ENCODE data around the gene ZNF786. TPM values are rescaled to one million over a fixed set of nuclear protein-coding genes. Genes with fewer than 3 reads are reported as not detected.
"Not testable (repeated sequence)": the region's sequence is repeated elsewhere in the genome, so short reads cannot be mapped to it uniquely, and the experiment has no call there.

Gene ZNF786
- total RNA-seq, 4 donors from 2014 or later, result 1.9 to 6.1 (median 2.7) TPM

- TF ChIP-seq, protein P1, sequence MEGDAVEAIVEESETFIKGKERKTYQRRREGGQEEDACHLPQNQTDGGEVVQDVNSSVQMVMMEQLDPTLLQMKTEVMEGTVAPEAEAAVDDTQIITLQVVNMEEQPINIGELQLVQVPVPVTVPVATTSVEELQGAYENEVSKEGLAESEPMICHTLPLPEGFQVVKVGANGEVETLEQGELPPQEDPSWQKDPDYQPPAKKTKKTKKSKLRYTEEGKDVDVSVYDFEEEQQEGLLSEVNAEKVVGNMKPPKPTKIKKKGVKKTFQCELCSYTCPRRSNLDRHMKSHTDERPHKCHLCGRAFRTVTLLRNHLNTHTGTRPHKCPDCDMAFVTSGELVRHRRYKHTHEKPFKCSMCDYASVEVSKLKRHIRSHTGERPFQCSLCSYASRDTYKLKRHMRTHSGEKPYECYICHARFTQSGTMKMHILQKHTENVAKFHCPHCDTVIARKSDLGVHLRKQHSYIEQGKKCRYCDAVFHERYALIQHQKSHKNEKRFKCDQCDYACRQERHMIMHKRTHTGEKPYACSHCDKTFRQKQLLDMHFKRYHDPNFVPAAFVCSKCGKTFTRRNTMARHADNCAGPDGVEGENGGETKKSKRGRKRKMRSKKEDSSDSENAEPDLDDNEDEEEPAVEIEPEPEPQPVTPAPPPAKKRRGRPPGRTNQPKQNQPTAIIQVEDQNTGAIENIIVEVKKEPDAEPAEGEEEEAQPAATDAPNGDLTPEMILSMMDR (IDR thresholded peaks at IDR 0.05 in 4 of 5, conservative IDR thresholded peaks at IDR 0.05 in 1 of 5), result no peak
- TF ChIP-seq POLR2A (IDR thresholded peaks at IDR 0.05), result no peak
- Histone ChIP-seq H3K27ac (no peak overlapping the region), H3K9me3 (no peaks in the 10 kb centered on the region), H3K36me3 (no peaks in the 10 kb centered on the region), H3K4me3 (no peak overlapping the region), H3K27me3 (no peaks in the 10 kb centered on the region), H3K4me1 (no peaks in the 10 kb centered on the region)
- intact Hi-C loops (cut with DNase I; ENCODE audit: low total_unique reads) (no loop called here), in situ Hi-C loops (cut with MboI; ENCODE audit: low sequenced_read_pairs in 4 of 4) (no loop called here)
- DNase-seq (no peak), ATAC-seq (no peak)
These were observed 46.6 kb downstream of the ZNF786 start for GRCh38 chr7:149043936-149044335.

DNA sequence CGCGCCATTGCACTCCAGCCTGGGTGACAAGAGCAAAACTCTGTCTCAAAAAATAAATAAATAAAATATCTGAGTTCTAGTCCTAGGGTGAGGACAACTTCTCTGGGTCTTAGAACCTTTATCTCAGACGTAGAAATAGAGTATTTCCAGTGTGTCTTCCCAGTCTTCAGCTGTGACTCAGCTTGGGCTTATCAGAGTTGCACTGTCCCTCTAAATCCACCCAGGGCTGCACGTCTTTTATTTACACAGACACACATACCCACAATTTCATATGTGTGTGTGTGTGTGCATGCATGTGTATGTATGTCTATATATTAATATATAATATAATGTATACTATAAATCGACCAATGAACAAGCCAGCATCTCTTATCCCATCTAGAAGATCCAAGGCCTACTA lies 49.2 kb downstream of the ZNF786 start:
- H3K4me3 ChIP-seq, result no peak overlapping the region
- in situ Hi-C loops (cut with MboI; ENCODE audit: low sequenced_read_pairs in 4 of 4), result no loop called here
- intact Hi-C loops (cut with DNase I; ENCODE audit: low total_unique reads), result no loop called here
- H3K9me3 ChIP-seq, result no peaks in the 10 kb centered on the region
- H3K36me3 ChIP-seq, result no peaks in the 10 kb centered on the region
- H3K27me3 ChIP-seq, result no peaks in the 10 kb centered on the region
- ATAC-seq, result no peak
- H3K4me1 ChIP-seq, result no peaks in the 10 kb centered on the region
- DNase-seq, result no peak
- H3K27ac ChIP-seq, result no peak overlapping the region
- TF ChIP-seq, protein P1 (IDR thresholded peaks at IDR 0.05 in 4 of 5, conservative IDR thresholded peaks at IDR 0.05 in 1 of 5), result no peak
- no peak for TF ChIP-seq POLR2A (IDR thresholded peaks at IDR 0.05)

DNA sequence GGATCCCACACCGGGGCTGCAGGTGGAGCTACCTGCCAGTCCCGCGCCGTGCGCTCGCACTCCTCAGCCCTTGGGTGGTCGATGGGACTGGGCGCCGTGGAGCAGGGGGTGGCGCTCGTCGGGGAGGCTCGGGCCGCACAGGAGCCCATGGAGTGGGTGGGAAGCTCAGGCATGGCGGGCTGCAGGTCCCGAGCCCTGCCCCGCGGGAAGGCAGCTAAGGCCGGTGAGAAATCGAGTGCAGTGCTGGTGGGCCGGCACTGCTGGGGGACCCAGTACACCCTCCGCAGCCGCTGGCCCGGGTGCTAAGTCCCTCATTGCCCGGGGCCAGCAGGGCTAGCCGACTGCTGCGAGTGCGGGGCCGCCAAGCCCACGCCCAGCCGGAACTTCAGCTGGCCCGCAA lies 51.9 kb downstream of the ZNF786 start:
- ATAC-seq; intact Hi-C loops (cut with DNase I; ENCODE audit: low total_unique reads); H3K36me3 ChIP-seq; H3K27me3 ChIP-seq; H3K9me3 ChIP-seq; in situ Hi-C loops (cut with MboI; ENCODE audit: low sequenced_read_pairs in 4 of 4); H3K4me3 ChIP-seq; DNase-seq; H3K4me1 ChIP-seq; H3K27ac ChIP-seq: not testable (repeated sequence)

- Histone ChIP-seq H3K27ac (no peak overlapping the region), H3K36me3 (no peaks in the 10 kb centered on the region), H3K27me3 (no peaks in the 10 kb centered on the region), H3K9me3 (no peaks in the 10 kb centered on the region), H3K4me1 (no peaks in the 10 kb centered on the region), H3K4me3 (no peak overlapping the region)
- ATAC-seq, result no peak
- in situ Hi-C loops (cut with MboI; ENCODE audit: low sequenced_read_pairs in 4 of 4) (no loop called here), intact Hi-C loops (cut with DNase I; ENCODE audit: low total_unique reads) (no loop called here)
- TF ChIP-seq, protein P1 (IDR thresholded peaks at IDR 0.05 in 4 of 5, conservative IDR thresholded peaks at IDR 0.05 in 1 of 5), result no peak
- no peak for TF ChIP-seq POLR2A (IDR thresholded peaks at IDR 0.05)
- no peak for DNase-seq
These were observed 53.8 kb downstream of the ZNF786 start for GRCh38 chr7:149036676-149037075.

- Histone ChIP-seq H3K4me1 (peaks cover 15 to 19% of the 10 kb centered on the region in 2 donors), H3K36me3 (no peaks in the 10 kb centered on the region), H3K4me3 (no peak overlapping the region), H3K27me3 (no peaks in the 10 kb centered on the region), H3K27ac (no peak overlapping the region), H3K9me3 (no peaks in the 10 kb centered on the region)
- in situ Hi-C loops (cut with MboI; ENCODE audit: low sequenced_read_pairs in 4 of 4) (no loop called here), intact Hi-C loops (cut with DNase I; ENCODE audit: low total_unique reads) (no loop called here)
- DNase-seq (no peak), ATAC-seq (no peak)
- TF ChIP-seq, protein P1 (IDR thresholded peaks at IDR 0.05 in 4 of 5, conservative IDR thresholded peaks at IDR 0.05 in 1 of 5), result no peak
- no peak for TF ChIP-seq POLR2A (IDR thresholded peaks at IDR 0.05)
These were observed 59.1 kb downstream of the ZNF786 start for GRCh38 chr7:149031353-149031910.

DNA sequence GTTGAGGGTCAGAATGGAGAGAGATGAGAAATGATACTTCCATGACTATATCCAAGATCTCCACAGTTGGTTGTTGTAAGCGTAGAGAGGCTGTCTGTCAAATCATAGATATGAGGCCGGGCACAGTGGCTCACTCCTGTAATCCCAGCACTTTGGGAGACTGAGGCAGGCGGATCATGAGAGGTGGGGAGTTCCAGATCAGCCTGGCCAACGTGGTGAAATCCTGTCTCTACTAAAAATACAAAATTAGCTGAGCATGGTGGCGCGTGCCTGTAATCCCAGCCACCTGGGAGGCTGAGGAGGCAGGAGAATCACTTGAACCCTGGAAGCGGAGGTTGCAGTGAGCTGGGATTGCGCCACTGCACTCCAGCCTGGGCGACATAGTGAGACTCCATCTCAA lies 60.1 kb downstream of the ZNF786 start:
- H3K36me3 ChIP-seq; H3K27ac ChIP-seq; intact Hi-C loops (cut with DNase I; ENCODE audit: low total_unique reads); H3K9me3 ChIP-seq; in situ Hi-C loops (cut with MboI; ENCODE audit: low sequenced_read_pairs in 4 of 4); DNase-seq; ATAC-seq; H3K4me3 ChIP-seq; H3K27me3 ChIP-seq: not testable (repeated sequence)
- H3K4me1 ChIP-seq, result peaks cover 16 to 21% of the 10 kb centered on the region in 2 donors
